Neural crest cell (in vitro differentiated cells): Measurements from ENCODE around the gene SFXN1. TPM values are rescaled to one million over a fixed set of nuclear protein-coding genes. Genes with fewer than 3 reads are reported as not detected.

Experiments used
- DNase-seq: peaks from one replicate; pipeline ENCODE4 v3.0.0; 2021; ENCODE audit warnings: low read depth, mixed read lengths, low spot score
- H3K27ac Mint-ChIP-seq: one replicate; pipeline ENCODE4 v1.8.0; 2021; ENCODE audit warnings: mild to moderate bottlenecking, mixed read lengths; ENCODE audit not compliant: unreplicated experiment
- H3K27me3 Mint-ChIP-seq: 2 replicates; pipeline ENCODE4 v1.8.0; 2021; ENCODE audit warnings: low read depth, mild to moderate bottlenecking, mixed read lengths
- H3K36me3 Mint-ChIP-seq: 2 replicates; pipeline ENCODE4 v1.8.0; 2021; ENCODE audit warnings: low read depth, mild to moderate bottlenecking, mixed read lengths
- H3K4me1 Mint-ChIP-seq: 2 replicates; pipeline ENCODE4 v1.8.0; 2021; ENCODE audit warnings: mixed read lengths
- H3K4me3 Mint-ChIP-seq: one replicate; pipeline ENCODE4 v1.8.0; 2021; ENCODE audit warnings: mild to moderate bottlenecking, mixed read lengths
- H3K9me3 Mint-ChIP-seq: 2 replicates; pipeline ENCODE4 v1.8.0; 2021; ENCODE audit warnings: mixed read lengths
- total RNA-seq: library from RNA; stranded (reverse); gene quantifications from 2 replicates; pipeline ENCODE4 v1.2.1, GENCODE V29; 2021
- TF ChIP-seq, protein P1 (sequence below): fragments of 200-600 bp; sonication (generic); conservative IDR thresholded peaks from 2 replicates; pipeline ENCODE4 v1.5.0; 2021; ENCODE audit warnings: antibody characterized with exemption, mild to moderate bottlenecking

The SFXN1 gene
- total RNA-seq, 1 donor from 2014 or later, result 103 TPM

GRCh38 chr5:175456105-175456742 is 22.1 kb upstream of the SFXN1 start:
- no peaks in the 10 kb centered on the region for H3K9me3 Mint-ChIP-seq
- no peak for DNase-seq
- no peaks in the 10 kb centered on the region for H3K4me1 Mint-ChIP-seq
- TF ChIP-seq, protein P1, sequence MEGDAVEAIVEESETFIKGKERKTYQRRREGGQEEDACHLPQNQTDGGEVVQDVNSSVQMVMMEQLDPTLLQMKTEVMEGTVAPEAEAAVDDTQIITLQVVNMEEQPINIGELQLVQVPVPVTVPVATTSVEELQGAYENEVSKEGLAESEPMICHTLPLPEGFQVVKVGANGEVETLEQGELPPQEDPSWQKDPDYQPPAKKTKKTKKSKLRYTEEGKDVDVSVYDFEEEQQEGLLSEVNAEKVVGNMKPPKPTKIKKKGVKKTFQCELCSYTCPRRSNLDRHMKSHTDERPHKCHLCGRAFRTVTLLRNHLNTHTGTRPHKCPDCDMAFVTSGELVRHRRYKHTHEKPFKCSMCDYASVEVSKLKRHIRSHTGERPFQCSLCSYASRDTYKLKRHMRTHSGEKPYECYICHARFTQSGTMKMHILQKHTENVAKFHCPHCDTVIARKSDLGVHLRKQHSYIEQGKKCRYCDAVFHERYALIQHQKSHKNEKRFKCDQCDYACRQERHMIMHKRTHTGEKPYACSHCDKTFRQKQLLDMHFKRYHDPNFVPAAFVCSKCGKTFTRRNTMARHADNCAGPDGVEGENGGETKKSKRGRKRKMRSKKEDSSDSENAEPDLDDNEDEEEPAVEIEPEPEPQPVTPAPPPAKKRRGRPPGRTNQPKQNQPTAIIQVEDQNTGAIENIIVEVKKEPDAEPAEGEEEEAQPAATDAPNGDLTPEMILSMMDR, result no peak
- H3K4me3 Mint-ChIP-seq, result no peak overlapping the region
- H3K27me3 Mint-ChIP-seq, result peaks cover 47% of the 10 kb centered on the region
- no peaks in the 10 kb centered on the region for H3K36me3 Mint-ChIP-seq
- no peak overlapping the region for H3K27ac Mint-ChIP-seq

DNA sequence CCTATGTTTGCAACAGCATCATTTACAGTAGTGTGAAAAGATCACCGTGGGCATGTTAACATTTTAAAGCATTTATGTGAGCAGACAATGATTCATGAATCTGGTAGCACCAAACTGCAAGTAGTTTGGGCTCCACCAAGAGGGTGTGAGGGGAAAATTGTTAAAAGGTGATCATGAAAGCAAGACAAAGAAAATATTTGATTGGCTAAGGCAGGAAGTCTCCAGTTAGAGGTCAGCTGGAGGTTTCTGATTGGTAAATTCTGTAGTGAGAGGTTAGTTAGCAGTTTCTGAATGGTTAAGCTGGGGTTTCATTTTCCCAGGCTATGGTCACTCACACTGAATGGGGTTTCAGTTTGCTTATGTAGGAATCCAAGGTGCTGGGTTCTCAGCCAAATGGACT is 20.9 kb upstream of the SFXN1 start:
- Mint-ChIP-seq H3K4me1 (no peaks in the 10 kb centered on the region), H3K27ac (no peak overlapping the region), H3K27me3 (peaks cover 39% of the 10 kb centered on the region), H3K36me3 (no peaks in the 10 kb centered on the region), H3K4me3 (no peak overlapping the region), H3K9me3 (no peaks in the 10 kb centered on the region)
- no peak for DNase-seq
- TF ChIP-seq, protein P1, result no peak

- TF ChIP-seq, protein P1, result peak; percentile 68
- DNase-seq, result no peak
- H3K9me3 Mint-ChIP-seq, result no peaks in the 10 kb centered on the region
- H3K27ac Mint-ChIP-seq, result no peak overlapping the region
- H3K36me3 Mint-ChIP-seq, result no peaks in the 10 kb centered on the region
- peaks cover 4% of the 10 kb centered on the region for H3K4me1 Mint-ChIP-seq
- H3K27me3 Mint-ChIP-seq, result peaks cover 30% of the 10 kb centered on the region
- no peak overlapping the region for H3K4me3 Mint-ChIP-seq
Observed at GRCh38 chr5:175460126-175460525, 18.2 kb upstream of the SFXN1 start.

DNA sequence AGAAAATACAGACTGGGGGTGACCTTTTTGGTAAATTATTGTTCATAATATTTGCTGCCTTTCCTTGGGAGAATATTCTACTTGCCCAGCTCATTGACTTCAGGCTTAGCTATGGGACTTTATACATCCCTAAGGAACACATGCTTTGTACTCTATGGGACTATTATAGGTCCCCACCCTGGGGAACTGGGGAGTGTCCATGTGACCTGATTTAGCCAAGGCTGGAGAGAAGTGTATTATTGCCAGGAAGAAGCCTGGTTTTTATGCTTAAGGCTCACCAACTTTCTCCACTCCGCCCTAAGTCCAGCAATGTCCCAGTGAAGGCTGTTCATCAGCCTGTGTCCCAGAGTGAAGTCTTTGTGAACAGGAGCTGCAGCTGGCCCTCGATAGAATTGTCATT is 17.8 kb upstream of the SFXN1 start:
- TF ChIP-seq, protein P1, result no peak
- peaks cover 4% of the 10 kb centered on the region for H3K4me1 Mint-ChIP-seq
- H3K27ac Mint-ChIP-seq, result no peak overlapping the region
- no peaks in the 10 kb centered on the region for H3K36me3 Mint-ChIP-seq
- H3K27me3 Mint-ChIP-seq, result peaks cover 34% of the 10 kb centered on the region
- no peaks in the 10 kb centered on the region for H3K9me3 Mint-ChIP-seq
- DNase-seq, result no peak
- H3K4me3 Mint-ChIP-seq, result no peak overlapping the region

DNA sequence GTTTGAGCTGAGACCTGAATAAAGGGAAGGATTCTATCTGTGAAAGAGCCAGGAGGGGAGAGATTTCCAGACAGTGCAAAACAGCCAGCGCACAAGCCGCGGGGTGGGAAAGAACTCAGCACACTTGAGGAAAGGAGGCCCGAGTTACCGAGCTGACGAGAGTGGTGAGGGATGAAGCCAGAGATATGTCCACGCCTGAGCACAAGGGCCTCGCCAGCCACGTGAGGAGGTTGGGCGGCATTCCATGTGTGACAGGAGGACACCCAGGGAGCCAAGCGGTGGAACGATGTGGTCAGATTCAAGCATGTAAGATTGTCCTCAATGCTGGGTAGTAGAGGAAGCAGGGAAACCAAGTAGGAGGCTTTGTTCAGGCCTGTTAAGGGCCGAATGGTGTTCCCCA is 17.0 kb upstream of the SFXN1 start:
- H3K27ac Mint-ChIP-seq, result no peak overlapping the region
- DNase-seq, result no peak
- TF ChIP-seq, protein P1, result no peak
- no peaks in the 10 kb centered on the region for H3K9me3 Mint-ChIP-seq
- H3K4me1 Mint-ChIP-seq, result peaks cover 4% of the 10 kb centered on the region
- H3K27me3 Mint-ChIP-seq, result peaks cover 38% of the 10 kb centered on the region
- H3K4me3 Mint-ChIP-seq, result no peak overlapping the region
- H3K36me3 Mint-ChIP-seq, result no peaks in the 10 kb centered on the region
